Measurements from ENCODE around the gene SLC25A12.
"Not testable (repeated sequence)": the region's sequence is repeated elsewhere in the genome, so short reads cannot be mapped to it uniquely, and the experiment has no call there.

- TF ChIP-seq, protein P1, sequence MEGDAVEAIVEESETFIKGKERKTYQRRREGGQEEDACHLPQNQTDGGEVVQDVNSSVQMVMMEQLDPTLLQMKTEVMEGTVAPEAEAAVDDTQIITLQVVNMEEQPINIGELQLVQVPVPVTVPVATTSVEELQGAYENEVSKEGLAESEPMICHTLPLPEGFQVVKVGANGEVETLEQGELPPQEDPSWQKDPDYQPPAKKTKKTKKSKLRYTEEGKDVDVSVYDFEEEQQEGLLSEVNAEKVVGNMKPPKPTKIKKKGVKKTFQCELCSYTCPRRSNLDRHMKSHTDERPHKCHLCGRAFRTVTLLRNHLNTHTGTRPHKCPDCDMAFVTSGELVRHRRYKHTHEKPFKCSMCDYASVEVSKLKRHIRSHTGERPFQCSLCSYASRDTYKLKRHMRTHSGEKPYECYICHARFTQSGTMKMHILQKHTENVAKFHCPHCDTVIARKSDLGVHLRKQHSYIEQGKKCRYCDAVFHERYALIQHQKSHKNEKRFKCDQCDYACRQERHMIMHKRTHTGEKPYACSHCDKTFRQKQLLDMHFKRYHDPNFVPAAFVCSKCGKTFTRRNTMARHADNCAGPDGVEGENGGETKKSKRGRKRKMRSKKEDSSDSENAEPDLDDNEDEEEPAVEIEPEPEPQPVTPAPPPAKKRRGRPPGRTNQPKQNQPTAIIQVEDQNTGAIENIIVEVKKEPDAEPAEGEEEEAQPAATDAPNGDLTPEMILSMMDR (conservative IDR thresholded peaks at IDR 0.05), result not testable (repeated sequence)
- not testable (repeated sequence) for TF ChIP-seq EZH2 (IDR thresholded peaks at IDR 0.05; ENCODE audit: low read depth)
These were observed 135.3 kb downstream of the SLC25A12 start for GRCh38 chr2:171758762-171759161.

Measured in PC-9 (cell line).